ENCODE data around the gene MINDY4.

The MINDY4 gene

GRCh38 chr7:30884881-30885280 is 113.7 kb downstream of the MINDY4 start:
- DNase-seq: no peak

- DNase-seq: no peak
These were observed 115.4 kb downstream of the MINDY4 start for GRCh38 chr7:30886608-30887011.

- DNase-seq: peak; percentile 80
These were observed 116.3 kb downstream of the MINDY4 start for GRCh38 chr7:30887464-30887872.

GRCh38 chr7:30888747-30889146 is 117.5 kb downstream of the MINDY4 start:
- DNase-seq: peak; percentile 41

- DNase-seq: no peak
These were observed 119.0 kb downstream of the MINDY4 start for GRCh38 chr7:30890226-30890625.

- no peak for DNase-seq
These were observed 122.1 kb downstream of the MINDY4 start for GRCh38 chr7:30893357-30893756.

- no peak for DNase-seq
These were observed 122.8 kb downstream of the MINDY4 start for GRCh38 chr7:30894009-30894408.

- DNase-seq: peak; percentile 29
These were observed 123.8 kb downstream of the MINDY4 start for GRCh38 chr7:30894866-30895605.

GRCh38 chr7:30896036-30896435 is 124.8 kb downstream of the MINDY4 start:
- no peak for DNase-seq

- no peak for DNase-seq
These were observed 125.8 kb downstream of the MINDY4 start for GRCh38 chr7:30896783-30897637.

- DNase-seq: no peak
These were observed 126.6 kb downstream of the MINDY4 start for GRCh38 chr7:30897770-30898169.

GRCh38 chr7:30898411-30898810 is 127.2 kb downstream of the MINDY4 start:
- DNase-seq: no peak

GRCh38 chr7:30899066-30899465 is 127.8 kb downstream of the MINDY4 start:
- no peak for DNase-seq

GRCh38 chr7:30899630-30900029 is 128.4 kb downstream of the MINDY4 start:
- no peak for DNase-seq

- DNase-seq: no peak
These were observed 128.8 kb downstream of the MINDY4 start for GRCh38 chr7:30900053-30900452.

GRCh38 chr7:30900803-30901362 is 129.7 kb downstream of the MINDY4 start:
- DNase-seq: no peak

GRCh38 chr7:30901856-30902255 is 130.6 kb downstream of the MINDY4 start:
- DNase-seq: no peak

- DNase-seq: no peak
These were observed 131.2 kb downstream of the MINDY4 start for GRCh38 chr7:30902466-30902865.

GRCh38 chr7:30903146-30903545 is 131.9 kb downstream of the MINDY4 start:
- DNase-seq: no peak

- DNase-seq: no peak
These were observed 133.3 kb downstream of the MINDY4 start for GRCh38 chr7:30904561-30904960.

GRCh38 chr7:30905078-30906012 is 134.1 kb downstream of the MINDY4 start:
- no peak for DNase-seq

- no peak for DNase-seq
These were observed 134.8 kb downstream of the MINDY4 start for GRCh38 chr7:30906014-30906413.

Measured in NCI-H1694 (cell line).